Effector memory CD8-positive, alpha-beta T cell (primary cell): ENCODE data around the gene DMKN.
"Not testable (repeated sequence)": the region's sequence is repeated elsewhere in the genome, so short reads cannot be mapped to it uniquely, and the experiment has no call there.

Experiments
- ATAC-seq: fragments of 150-1000 bp; cut with Tn5 transposase; replicated peaks from 2 replicates; pipeline ENCODE4 v1.10.0; 2021; ENCODE audit warnings: mild to moderate bottlenecking, moderate library complexity
- DNase-seq, 3 experiments: peaks; one replicate each; pipeline ENCODE4 v3.0.0; 2021
- H3K27ac Mint-ChIP-seq, 2 donors: one replicate each; pipeline ENCODE4 v1.8.0; 2022; ENCODE audit warnings: mild to moderate bottlenecking in 2 of 2, mixed read lengths in 2 of 2, moderate library complexity in 2 of 2
- H3K27me3 Mint-ChIP-seq, 2 donors: one replicate each; pipeline ENCODE4 v1.8.0; 2022; ENCODE audit warnings: mixed read lengths in 2 of 2
- H3K36me3 Mint-ChIP-seq: one replicate; pipeline ENCODE4 v1.8.0; 2022; ENCODE audit warnings: mild to moderate bottlenecking, moderate library complexity, mixed read lengths; ENCODE audit not compliant: insufficient read depth
- H3K4me1 Mint-ChIP-seq, 2 donors: one replicate each; pipeline ENCODE4 v1.8.0; 2022; ENCODE audit warnings: low read depth in 2 of 2, mixed read lengths in 2 of 2
- H3K4me3 Mint-ChIP-seq, 2 donors: one replicate each; pipeline ENCODE4 v1.8.0; 2022; ENCODE audit warnings: mild to moderate bottlenecking in 2 of 2, mixed read lengths in 2 of 2, moderate library complexity in 2 of 2
- H3K9me3 Mint-ChIP-seq, 2 donors: one replicate each; pipeline ENCODE4 v1.8.0; 2022; ENCODE audit warnings: mixed read lengths in 2 of 2

DMKN gene

GRCh38 chr19:35470128-35470527 is 43.3 kb downstream of the DMKN start:
- H3K9me3 Mint-ChIP-seq = no peaks in the 10 kb centered on the region
- peaks cover 7 to 9% of the 10 kb centered on the region in 2 donors for H3K4me1 Mint-ChIP-seq
- DNase-seq (no peak), ATAC-seq (no peak)
- no peak overlapping the region for H3K4me3 Mint-ChIP-seq
- H3K27me3 Mint-ChIP-seq = peaks cover 0 to 10% of the 10 kb centered on the region in 2 donors
- no peak overlapping the region for H3K27ac Mint-ChIP-seq
- no peaks in the 10 kb centered on the region for H3K36me3 Mint-ChIP-seq

- Mint-ChIP-seq H3K4me1 (peaks cover 13 to 17% of the 10 kb centered on the region in 2 donors), H3K9me3 (no peaks in the 10 kb centered on the region), H3K4me3 (no peak overlapping the region), H3K27ac (peak overlapping the region in 1 of 2 donors; percentile 22), H3K27me3 (no peaks in the 10 kb centered on the region), H3K36me3 (no peaks in the 10 kb centered on the region)
- DNase-seq (peak; percentile 59 to 70 (median 66)), ATAC-seq (peak; percentile 100)
Observed at GRCh38 chr19:35468637-35469036, 44.8 kb downstream of the DMKN start.

DNA sequence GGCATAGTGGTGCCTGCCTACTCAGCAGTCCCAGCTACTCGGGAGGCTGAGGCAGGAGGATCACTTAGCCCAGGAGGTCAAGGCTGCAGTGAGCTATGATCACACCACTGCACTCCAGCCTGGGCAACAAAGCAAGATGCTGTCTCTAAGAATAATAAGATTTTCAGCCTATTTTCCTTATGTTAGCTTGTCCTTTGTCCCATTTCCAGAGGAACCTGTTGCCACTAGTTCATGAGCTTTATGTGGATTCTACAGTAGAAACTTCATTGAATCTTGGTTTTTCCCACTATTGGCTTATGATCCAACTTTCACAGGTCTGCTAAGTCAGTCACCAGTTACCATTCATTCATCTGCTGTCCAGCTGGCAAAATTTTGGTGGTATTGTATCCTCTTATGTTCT is 47.2 kb downstream of the DMKN start:
- Mint-ChIP-seq H3K27me3 (no peaks in the 10 kb centered on the region), H3K4me1 (peaks cover 23 to 27% of the 10 kb centered on the region in 2 donors)

GRCh38 chr19:35462956-35463355 is 50.5 kb downstream of the DMKN start:
- not testable (repeated sequence) for H3K27me3 Mint-ChIP-seq, DNase-seq, H3K36me3 Mint-ChIP-seq, H3K9me3 Mint-ChIP-seq
- Mint-ChIP-seq H3K27ac (peak overlapping the region; percentile 90 to 95), H3K4me3 (peak overlapping the region; percentile 20 to 77), H3K4me1 (peaks cover 30 to 31% of the 10 kb centered on the region in 2 donors)
- peak; percentile 56 for ATAC-seq

More for the DNA sequence above, 47.2 kb downstream of the DMKN start:
- Mint-ChIP-seq H3K9me3 (no peaks in the 10 kb centered on the region), H3K4me3 (no peak overlapping the region), H3K27ac (no peak overlapping the region), H3K36me3 (peaks cover 6% of the 10 kb centered on the region)
- ATAC-seq (no peak), DNase-seq (no peak)

DNA sequence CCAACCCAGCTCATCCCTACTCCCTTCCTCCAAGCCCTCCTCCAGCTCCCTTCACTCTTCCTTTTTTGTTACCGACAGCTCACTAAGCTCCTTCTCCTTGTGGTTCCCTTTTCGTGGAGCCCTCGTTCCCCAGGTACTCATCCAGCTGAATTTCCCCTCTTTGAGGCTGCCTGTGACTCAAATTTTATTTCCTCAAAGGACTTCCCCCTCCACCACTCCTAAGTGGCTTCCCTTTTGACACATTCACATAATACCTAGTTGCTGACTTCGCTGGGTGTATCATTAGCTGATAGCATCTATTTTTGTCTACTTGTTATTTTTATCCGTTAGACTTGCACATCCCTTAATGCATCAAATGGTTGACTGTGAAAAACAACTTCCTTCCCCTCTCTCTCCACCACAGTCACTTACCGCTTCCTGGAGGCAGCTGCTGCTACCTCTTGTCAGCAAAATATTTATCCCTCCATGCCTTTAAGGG is 50.9 kb downstream of the DMKN start:
- H3K36me3 Mint-ChIP-seq = peaks cover 9% of the 10 kb centered on the region
- no peaks in the 10 kb centered on the region for H3K27me3 Mint-ChIP-seq
- H3K4me3 Mint-ChIP-seq = peak overlapping the region; percentile 69 to 77
- peak overlapping the region; percentile 90 to 95 for H3K27ac Mint-ChIP-seq
- peak; percentile 54 to 59 (median 56) for DNase-seq
- ATAC-seq = peak; percentile 92
- H3K4me1 Mint-ChIP-seq = peaks cover 28 to 29% of the 10 kb centered on the region in 2 donors
- H3K9me3 Mint-ChIP-seq = no peaks in the 10 kb centered on the region

DNA sequence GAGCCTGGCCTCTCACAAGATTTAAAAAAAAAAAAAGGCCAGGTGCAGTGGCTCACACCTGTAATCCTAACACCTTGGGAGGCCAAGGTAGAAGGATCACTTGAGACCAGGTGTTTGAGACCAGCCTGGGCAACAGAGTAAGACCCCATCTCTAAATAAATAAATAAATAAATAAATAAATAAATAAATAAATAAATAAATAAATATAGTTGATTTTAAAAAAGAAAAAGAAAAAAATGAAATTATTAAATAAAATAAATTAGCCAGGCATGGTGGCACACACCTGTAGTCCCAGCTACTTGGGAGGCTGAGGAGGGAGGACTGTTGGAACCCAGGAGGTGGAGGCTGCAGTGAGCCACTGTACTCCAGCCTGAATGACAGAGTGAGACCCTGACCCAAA is 51.7 kb downstream of the DMKN start:
- DNase-seq, H3K27me3 Mint-ChIP-seq, H3K4me3 Mint-ChIP-seq, H3K9me3 Mint-ChIP-seq, ATAC-seq, H3K36me3 Mint-ChIP-seq: not testable (repeated sequence)
- peak overlapping the region; percentile 90 to 95 for H3K27ac Mint-ChIP-seq
- peaks cover 29 to 33% of the 10 kb centered on the region in 2 donors for H3K4me1 Mint-ChIP-seq

DNA sequence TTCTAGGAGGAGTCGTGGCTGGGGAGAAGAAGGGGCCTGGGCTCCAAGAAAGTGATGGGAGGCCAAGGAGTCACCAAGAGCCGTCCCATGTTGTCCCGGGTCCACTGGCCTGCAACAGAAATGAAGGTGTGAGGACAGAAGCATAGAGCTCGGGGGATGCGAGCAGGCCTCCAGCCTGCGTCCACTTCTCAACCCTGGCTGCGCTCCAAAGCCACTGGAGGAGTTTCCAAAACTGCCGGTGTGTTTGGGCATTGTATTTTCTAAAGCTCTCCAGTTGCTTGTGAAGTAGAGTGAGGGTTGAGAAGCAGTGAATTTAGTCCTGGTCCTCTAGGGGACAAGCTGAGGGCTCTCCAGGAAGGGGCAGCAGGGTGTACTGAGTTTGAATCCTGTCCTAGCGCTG is 52.4 kb downstream of the DMKN start:
- peaks cover 29 to 34% of the 10 kb centered on the region in 2 donors for H3K4me1 Mint-ChIP-seq
- H3K27ac Mint-ChIP-seq = peak overlapping the region; percentile 40 to 88

GRCh38 chr19:35460608-35461007 is 52.8 kb downstream of the DMKN start:
- H3K4me3 Mint-ChIP-seq = peak overlapping the region in 1 of 2 donors; percentile 28
- H3K27ac Mint-ChIP-seq = peak overlapping the region; percentile 40 to 88
- ATAC-seq (no peak), DNase-seq (no peak)
- H3K27me3 Mint-ChIP-seq = no peaks in the 10 kb centered on the region
- H3K9me3 Mint-ChIP-seq = no peaks in the 10 kb centered on the region
- peaks cover 9% of the 10 kb centered on the region for H3K36me3 Mint-ChIP-seq
- H3K4me1 Mint-ChIP-seq = peaks cover 31 to 38% of the 10 kb centered on the region in 2 donors

More for the DNA sequence above, 52.4 kb downstream of the DMKN start:
- peaks cover 9% of the 10 kb centered on the region for H3K36me3 Mint-ChIP-seq
- no peaks in the 10 kb centered on the region for H3K9me3 Mint-ChIP-seq
- H3K4me3 Mint-ChIP-seq = peak overlapping the region in 1 of 2 donors; percentile 28
- DNase-seq (no peak), ATAC-seq (no peak)
- no peaks in the 10 kb centered on the region for H3K27me3 Mint-ChIP-seq

DNA sequence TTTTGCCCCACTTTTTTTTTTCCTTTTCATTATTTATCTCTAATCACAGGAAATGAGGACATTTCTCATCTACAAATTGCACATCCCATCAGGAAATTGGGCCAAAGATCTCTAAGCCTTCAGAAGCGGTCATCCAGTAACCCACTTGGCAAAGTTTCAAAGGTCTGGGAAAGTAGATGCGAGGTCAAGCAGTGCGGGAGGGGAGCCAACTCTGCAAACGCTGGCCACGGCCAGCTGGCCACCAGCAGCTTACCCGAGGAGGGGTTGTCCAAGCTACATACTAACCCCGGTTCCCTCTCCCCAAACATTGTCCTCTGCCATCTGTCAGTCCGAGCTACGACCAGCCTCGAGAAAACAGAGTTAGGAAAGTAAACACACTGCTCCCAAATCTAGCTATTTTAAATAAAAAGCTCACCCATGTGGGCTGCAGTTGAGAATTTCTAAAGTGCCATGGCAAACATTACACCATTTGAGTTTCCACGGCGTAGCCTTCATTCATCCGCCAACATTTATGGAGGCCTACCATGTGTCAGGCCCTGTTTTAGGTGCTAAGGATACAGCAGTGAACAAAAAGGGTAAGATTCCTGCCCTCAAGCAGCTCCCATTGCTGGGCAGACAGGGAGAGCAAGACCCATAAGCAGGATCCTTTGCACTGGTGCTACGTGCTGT is 53.9 kb downstream of the DMKN start:
- ATAC-seq (no peak), DNase-seq (no peak)
- Mint-ChIP-seq H3K27ac (no peak overlapping the region), H3K9me3 (no peaks in the 10 kb centered on the region), H3K4me1 (peaks cover 30 to 37% of the 10 kb centered on the region in 2 donors), H3K27me3 (no peaks in the 10 kb centered on the region), H3K4me3 (no peak overlapping the region), H3K36me3 (peaks cover 9% of the 10 kb centered on the region)

GRCh38 chr19:35458731-35459391 is 54.6 kb downstream of the DMKN start:
- Mint-ChIP-seq H3K27ac (peak overlapping the region in 1 of 2 donors; percentile 26), H3K27me3 (no peaks in the 10 kb centered on the region), H3K9me3 (no peaks in the 10 kb centered on the region), H3K4me3 (no peak overlapping the region), H3K4me1 (peaks cover 25 to 33% of the 10 kb centered on the region in 2 donors), H3K36me3 (peaks cover 9% of the 10 kb centered on the region)
- ATAC-seq (no peak), DNase-seq (no peak)

- Mint-ChIP-seq H3K9me3 (no peaks in the 10 kb centered on the region), H3K4me3 (no peak overlapping the region), H3K36me3 (peaks cover 9% of the 10 kb centered on the region), H3K4me1 (peaks cover 19 to 28% of the 10 kb centered on the region in 2 donors), H3K27ac (peak overlapping the region in 1 of 2 donors; percentile 26), H3K27me3 (no peaks in the 10 kb centered on the region)
- DNase-seq (no peak), ATAC-seq (no peak)
Observed at GRCh38 chr19:35458192-35458591, 55.3 kb downstream of the DMKN start.

DNA sequence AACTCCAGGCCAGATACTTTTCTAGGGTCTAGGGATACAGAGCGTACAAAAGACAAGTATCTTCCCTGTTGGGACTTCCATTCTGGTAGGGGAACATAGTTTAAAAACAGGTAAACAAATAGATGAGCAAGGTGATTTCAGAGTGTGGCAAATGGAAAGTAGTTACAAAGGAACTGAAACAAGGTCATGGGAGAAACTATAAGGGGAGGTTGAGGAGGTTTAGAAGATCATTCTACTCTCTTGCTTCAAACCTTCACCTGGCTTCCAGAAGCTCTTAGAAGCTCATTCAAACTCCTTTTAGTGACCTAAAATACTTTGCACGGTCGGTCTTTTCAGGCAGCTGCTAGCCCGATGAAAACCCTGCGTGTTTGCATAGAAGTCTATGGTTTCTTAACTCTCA is 56.3 kb downstream of the DMKN start:
- Mint-ChIP-seq H3K27me3 (no peaks in the 10 kb centered on the region), H3K27ac (no peak overlapping the region), H3K36me3 (peaks cover 3% of the 10 kb centered on the region), H3K4me1 (peaks cover 20 to 25% of the 10 kb centered on the region in 2 donors), H3K9me3 (no peaks in the 10 kb centered on the region), H3K4me3 (no peak overlapping the region)
- DNase-seq (no peak), ATAC-seq (no peak)

DNA sequence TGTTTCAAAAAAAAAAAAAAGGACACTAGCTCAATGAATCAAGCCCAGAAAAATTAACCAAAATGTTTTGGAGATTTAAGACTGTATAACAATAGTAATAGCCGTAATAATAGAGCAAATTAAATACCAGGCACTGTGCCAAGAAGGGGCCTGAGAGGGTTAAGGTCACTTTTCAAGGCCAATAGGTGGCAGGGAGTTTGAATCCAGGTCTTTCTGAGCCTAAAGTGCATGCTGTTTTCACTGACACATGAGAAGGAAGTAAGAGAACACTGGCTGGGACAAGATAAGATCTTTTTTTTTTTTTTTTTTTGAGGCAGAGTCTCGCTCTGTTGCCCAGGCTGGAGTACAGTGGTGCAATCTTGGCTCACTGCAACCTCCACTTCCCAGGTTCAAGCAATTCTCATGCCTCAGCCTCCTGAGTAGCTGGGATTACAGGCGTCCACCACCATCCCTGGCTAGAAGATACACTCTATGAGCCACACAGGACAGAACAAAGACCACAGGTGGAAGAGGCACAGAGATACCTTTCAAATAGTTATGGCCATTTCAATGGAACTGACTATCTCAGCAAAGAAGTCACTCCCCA is 57.7 kb downstream of the DMKN start:
- DNase-seq (no peak), ATAC-seq (no peak)
- H3K4me1 Mint-ChIP-seq = peaks cover 29 to 33% of the 10 kb centered on the region in 2 donors
- no peak overlapping the region for H3K27ac Mint-ChIP-seq
- H3K36me3 Mint-ChIP-seq = peaks cover under 1% of the 10 kb centered on the region
- no peaks in the 10 kb centered on the region for H3K9me3 Mint-ChIP-seq
- no peak overlapping the region for H3K4me3 Mint-ChIP-seq
- no peaks in the 10 kb centered on the region for H3K27me3 Mint-ChIP-seq
